Inferior parietal cortex (tissue), 1 donor: ENCODE data around the gene NDUFS6.
"Not testable (repeated sequence)": the region's sequence is repeated elsewhere in the genome, so short reads cannot be mapped to it uniquely, and the experiment has no call there.

Experiments used
- DNase-seq: peaks from one replicate; pipeline ENCODE4 v3.0.0-alpha.2; 2016; ENCODE audit errors: extremely low spot score

Gene NDUFS6

DNA sequence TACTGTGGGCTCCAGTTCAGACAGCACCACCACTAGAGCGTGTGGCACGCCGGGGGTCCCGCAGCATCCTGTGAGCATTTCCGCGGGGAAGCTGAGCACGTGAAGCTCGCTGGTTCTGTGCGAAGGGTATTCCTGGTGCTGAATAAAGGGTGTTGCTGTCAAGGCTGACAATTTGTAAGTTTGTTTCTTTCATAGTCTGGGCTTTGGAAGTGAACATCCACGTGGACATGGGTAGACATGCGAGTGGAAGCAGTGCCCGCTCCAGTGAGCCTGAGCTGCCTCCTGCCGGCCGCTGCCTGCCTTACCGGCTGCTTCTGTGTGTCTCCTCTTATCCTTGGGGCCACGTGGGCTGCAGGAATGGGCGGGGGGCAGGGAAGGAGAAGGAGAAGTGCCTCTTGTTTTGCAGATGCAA is 14.7 kb downstream of the NDUFS6 start:
- no peak for DNase-seq

DNA sequence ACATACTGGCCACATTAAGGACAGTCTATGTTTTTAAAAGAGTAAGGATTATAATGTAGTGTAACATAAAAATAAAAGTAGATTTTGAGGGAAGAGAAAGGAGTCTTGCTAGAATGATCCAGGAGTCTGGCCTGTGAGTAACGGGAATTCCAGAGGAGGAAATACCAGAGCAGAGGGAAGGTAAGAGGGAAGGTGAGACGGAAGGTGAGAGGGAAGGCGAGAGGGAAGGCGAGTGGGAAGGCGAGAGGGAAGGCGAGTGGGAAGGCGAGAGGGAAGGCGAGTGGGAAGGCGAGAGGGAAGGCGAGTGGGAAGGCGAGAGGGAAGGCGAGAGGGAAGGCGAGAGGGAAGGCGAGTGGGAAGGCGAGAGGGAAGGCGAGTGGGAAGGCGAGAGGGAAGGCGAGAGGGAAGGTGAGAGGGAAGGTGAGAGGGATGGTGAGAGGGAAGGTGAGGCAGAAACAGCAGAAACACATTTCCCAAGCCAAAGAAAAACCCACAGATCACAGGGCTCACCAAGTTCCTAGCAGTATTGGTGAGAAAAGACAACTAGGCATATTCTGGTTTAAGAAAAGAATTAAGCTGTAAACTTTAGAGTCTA is 15.4 kb downstream of the NDUFS6 start:
- not testable (repeated sequence) for DNase-seq

DNA sequence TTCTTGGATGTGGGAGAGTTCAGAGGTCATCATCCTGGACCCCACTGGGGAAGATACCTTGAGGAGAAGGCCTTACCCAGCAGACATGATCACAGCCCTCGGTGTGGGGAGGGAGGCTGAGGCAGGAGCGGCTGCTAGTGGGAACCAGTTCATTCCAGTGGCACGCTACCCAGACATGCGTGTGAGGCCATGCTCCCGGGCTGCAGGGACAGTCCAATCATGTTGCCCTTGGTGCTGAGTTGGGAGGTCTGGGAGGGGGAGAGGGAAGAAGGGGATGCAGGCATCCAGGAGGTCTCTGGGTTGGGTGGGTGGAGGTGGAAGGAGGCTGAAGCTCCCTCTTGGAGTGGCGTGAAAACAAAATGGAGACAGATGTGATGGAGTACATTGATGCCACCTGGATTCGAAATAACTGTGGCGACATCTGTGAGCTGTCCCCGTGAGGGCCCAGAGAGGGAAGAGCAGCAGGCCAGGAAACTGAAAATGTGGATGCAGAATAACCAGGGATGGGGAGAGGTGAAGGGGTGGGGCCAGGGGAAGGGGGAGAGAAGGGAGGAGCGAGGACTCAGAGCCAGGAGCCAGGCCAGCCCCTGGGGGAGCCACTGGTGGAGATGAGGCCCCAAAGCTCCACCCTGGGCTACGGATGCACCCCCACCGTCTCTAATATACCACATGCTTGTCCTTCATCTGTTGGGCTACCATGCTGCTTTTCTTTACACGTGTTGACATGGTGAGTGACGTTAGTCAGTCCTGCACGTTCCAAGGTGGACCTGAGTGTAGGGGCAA is 16.2 kb downstream of the NDUFS6 start:
- no peak for DNase-seq

DNA sequence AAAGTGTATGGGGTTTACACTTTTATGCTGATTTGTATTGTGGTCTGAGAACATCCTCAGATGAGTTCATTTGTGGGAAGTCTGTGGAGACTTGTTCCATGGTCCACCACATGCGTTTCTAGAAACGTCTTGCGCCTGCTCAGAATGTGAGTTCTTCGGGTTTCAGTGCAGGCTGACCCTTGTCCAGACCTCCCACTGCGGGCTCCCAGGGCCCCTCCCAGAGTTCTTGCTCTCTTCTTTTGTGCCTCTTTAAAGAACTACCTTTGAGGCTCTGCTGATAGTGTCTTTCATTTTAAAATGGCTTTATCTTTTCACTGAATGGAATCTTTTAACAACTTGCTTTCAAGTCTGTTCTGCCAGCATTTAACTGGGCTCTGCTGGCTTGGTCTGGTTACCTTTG is 17.6 kb downstream of the NDUFS6 start:
- DNase-seq, result no peak

DNA sequence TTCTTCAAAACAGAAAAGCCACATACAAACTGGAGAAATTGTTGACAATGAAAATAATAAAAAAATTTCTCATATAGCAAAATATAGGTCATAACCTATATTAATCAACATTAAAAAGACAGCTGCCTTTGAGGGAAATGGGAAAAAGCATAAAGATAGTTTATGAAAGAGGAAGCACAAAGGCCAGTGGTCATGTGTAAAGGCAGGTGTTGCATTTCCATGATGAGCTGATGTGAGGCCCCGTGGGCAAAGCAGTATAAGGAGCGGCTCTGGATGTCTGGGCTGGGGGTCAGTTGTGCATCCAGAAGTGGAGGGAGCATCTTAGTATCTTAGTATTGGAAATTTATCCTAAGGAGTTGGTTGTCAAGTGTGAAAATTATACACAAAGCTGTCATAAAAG is 18.3 kb downstream of the NDUFS6 start:
- no peak for DNase-seq

DNA sequence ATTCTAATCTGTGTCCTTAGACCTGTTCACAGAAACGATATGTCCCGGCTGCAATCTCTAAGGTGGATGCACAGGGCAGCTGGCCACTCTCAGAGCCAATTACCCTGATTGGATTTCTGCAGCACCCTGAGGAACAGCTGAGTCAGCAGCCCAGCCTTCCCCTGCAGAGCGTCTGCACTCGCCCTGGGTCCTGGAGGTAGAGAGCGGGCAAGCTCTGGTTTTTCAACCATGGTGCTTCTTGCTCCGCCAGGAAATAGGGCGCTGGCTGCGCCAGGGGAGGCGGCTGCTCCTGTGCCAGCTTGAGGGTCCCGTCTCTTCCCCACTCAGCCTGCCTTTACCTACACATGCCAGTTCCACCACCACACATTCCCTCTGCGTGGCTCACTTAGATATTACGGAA is 19.2 kb downstream of the NDUFS6 start:
- no peak for DNase-seq

DNA sequence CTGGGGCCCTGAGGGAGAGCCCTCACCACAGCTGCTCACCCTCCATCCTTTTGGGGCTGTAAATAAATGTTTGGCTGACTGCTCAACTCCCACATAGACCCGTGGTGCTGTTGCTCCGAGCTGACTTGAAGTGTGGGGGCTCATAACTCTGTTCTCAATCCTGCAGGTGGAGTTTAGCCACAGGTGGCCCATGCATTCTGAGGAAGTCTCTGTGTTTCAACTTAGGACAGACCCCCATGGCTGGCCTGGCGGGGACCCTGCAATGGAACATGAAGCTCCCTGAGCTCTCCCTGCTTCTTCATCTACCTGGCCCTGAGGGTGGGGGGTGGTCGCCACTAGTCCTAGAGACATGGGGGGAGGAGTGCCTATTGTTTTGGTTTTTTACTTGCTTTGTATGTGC is 19.7 kb downstream of the NDUFS6 start:
- DNase-seq, result no peak

DNA sequence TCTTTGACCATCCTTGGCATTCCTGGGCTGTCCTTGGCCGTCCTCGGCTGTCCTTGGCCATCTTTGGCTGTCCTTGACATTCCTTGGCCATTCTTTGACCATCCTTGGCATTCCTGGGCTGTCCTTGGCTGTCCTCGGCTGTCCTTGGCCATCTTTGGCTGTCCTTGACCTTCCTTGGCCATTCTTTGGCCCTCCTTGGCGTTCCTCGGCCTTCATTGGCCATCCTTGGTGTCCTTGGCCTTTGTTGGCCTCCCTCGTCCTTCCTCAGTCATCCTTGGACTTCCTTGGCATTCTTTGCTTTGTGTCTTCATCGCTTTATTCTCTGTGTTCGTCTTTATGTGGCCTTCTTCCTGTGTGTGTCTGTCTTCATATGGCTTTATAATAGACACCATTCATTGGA is 20.7 kb downstream of the NDUFS6 start:
- DNase-seq, result no peak

DNA sequence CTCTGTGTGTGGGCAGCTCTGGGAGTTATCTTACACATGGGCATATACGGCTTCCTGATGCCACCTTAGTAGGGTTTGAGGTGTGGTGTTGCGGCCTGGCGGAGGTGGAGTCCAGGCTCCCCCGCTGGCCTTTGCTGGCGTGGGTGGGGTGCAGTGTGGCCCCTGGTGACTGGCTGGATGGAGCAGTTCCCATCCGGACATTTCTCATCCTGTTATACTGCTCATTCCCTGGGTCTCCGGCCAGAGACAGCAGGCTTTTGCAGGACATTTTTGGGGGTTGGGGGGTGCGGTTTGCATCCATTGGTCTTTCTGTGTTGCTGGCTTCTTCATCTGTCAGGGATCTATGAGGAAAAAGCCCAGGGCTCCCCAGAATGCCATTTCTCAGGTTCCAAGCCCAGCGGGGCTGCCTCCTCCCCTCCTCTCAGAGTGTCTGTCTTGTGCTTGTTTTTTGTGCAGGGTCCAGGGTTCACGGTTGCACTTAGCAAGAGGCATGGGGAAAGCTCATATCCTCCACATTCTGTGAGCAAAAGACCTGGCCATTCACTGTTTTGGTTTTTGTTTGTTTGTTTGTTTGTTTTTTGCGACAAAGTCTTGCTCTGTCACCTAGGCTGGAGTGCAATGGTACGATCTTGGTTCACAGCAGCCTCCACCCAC is 22.3 kb downstream of the NDUFS6 start:
- DNase-seq, result no peak

DNA sequence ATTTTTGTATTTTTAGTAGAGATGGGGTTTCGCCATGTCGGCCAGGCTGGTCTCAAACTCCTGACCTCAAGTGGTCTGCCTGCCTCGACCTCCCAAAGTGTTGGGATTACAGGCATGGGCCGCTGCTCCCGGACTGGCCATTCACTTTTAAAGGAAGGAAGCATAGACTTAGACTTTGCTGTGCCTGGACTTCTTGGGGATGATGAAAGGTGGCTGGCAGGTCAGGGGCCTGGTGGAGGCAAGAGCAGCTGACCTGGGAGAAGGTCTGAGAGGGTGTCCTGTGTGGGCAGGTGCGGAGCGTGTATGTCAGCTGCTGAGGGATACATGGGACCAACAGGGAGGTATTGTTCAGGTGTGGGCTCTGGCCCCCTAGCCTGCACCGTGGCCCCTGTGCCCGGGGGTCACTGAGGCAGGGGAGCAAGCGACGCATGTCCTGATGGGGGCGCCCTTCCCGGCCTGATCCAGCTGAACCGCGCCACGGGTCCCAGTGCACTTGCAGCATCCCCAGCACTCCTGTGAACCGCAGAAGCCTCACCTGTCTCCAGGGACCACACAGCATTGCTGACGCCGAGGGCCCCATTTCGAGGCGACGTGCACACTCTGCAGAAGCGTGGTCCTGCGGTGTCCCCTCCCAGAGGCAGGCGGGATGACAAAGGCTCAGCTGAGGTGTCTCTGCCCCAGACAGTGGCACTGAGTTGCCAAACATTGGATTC is 23.1 kb downstream of the NDUFS6 start:
- DNase-seq, result no peak

DNA sequence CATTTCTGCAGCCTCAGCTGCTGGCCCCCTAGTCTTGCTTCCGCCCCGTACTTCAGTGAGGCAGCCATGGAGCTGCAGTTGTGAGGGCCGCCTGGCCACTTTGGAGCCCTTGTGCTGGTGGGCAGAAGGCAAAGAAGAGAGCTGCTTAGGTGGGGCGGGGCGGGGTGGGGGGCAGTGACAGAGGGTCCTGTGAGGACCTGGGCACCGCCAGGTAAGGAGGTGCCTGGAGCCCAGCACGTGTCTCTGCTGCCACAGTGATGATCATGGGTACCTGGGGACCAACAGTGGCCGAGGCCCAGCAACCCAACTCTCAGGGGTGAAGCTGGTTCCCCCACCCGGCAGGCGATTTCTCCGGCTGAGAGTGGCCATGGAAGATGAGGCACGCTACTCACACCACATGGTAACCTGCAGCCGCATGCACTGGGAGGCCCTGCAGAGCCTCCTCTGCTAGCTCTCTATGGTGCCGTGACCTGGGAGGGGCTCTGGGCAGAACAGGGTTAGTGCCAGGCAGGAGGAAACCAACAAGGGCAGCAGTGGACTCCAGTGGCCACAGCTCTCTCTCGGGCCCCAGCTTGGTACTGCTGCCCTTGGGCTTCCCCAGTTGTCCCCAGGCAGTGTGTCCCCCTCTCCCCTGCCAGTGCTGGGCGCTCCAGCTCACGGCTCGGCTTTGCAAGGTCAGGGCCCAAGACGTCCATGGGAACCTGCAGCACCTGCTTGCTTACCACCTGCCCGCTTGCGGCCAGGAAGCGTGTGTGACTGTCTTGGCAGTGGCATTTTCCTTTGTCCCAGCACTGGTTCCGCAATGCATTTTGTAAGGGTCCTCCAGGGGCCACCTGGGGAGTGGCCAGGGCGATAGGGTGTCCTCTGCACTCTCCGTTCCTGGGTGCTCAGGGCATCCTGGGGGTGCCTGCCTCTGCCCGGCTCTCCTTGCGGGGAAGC is 24.0 kb downstream of the NDUFS6 start:
- no peak for DNase-seq

DNA sequence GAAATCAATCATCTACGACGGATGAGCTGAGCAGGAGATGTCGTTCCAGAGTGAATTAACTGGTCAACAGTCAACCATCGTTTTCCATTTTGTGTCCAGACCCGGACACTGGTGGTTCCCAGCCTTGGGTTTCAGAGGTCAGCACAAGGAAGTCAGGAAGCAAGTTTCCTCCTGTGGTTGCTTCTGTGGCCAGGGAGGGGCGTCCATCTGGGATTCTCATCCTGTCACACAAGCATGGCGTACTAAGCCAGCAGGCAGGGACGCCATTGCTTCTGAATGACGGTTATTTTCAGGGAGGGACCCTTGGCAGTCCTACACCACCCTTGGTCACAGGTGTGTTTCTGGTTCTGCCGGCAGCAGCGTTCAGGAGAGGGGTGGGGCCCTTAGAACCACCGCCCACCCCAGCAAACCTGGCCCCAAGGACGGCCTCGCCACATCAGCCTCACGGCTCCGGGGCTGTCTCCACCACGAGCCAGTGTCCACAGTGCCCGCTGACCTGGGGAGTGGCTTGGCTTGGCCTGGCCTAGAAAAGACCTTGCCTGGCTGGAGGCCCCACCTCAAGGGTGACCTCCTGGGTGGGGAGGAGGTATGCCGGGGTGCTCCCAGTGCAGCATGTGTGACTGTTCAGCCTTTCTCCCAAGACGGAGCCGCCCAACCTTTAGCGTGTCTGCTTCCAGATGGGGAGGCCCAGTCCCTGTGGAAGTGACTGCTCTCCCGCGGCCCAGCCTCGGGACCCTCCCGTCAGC is 25.2 kb downstream of the NDUFS6 start:
- DNase-seq, result no peak

DNA sequence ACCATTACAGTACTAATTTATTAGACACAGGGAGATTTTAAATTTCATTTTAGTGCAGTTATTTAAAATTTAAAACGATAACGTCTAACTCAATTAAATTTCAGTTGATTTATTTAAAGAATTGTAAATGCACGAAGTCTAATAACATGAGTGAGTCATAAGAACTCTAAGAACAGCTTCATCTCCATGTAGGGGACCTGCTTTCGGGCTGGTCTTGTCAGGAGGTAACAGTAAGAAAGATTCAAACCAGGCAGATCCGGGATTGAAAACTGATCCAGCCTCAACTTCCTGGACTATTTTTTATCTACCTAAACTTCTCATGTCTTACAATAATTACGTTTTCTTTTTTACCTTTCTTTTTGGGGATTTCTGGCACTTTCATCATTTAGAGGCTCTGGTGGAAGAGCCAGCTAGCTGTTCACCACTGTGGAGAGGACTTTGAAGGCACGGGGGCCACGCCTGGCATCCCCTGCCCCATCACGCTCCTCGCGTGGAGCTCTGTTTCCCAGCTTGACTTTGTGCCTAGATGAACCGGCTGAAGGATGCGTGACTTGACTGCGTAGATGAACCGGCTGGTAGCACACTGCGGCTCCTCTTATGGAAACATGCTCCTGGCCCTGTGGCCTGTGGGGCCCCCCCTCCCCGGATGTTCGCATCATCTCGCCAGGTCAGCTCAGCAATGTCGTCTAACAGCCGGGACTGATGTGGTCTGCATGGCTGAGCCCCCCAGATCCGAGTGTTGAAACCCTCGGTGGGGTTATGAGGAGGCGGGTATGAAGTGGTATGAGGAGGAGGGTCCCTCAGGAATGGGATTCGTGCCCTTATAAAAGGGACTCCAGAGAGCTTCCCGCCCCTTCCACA is 26.0 kb downstream of the NDUFS6 start:
- DNase-seq, result no peak

DNA sequence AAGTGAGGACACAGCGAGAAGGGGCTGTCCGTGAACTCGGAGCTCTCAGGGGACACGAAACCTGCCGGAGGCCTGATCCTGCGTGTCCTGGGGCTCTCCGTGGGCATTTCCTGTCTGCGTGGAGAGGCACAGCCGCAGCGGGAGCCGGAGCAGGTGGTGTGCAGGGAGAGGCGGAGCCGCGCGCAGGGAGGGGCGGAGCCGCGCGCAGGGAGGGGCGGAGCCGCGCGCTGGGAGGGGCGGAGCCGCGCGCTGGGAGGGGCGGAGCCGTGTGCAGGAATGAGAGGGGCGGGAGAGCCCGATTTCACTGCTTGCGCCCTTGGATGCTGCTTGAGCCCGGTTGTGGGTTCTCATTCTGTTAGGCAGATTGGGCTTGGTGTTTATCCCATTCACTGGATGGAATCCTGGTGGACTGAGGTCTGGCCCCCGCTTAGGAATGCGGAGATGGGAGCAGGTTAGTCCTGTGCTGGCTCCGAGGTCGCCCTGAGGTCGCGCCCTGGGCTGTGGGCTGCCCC is 26.7 kb downstream of the NDUFS6 start:
- DNase-seq, result no peak

DNA sequence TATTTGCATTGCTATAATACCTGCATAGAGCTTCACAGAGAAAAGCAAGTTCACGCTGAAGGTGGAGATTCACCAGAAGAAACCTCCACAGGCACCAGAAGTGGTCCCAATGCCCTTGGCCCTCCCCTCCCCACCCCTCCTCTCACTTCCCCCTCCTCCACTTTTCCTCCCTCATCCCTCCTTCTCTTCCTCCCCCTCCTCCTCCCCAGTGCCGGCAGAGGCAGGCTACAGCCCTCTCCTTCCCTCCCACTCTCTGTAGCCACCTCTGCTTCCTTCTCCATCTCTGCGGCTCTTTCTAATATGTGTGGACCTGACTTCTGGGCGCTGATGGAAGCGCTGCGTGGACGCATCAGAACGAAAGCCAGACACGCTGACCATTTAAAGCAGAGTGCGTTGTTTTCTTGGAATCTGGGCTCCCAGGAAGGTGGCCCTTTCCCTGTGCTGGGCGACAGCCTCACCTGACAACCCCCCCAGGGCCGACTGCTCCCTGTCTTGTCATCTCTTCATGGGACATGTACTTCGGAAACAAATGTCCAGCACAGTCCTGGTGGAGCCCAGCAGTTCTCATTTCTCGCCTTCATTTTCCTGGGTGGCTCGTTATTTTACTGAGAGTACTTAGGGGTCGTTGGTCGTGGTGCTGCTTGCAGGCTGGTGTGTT is 29.5 kb downstream of the NDUFS6 start:
- DNase-seq, result no peak

DNA sequence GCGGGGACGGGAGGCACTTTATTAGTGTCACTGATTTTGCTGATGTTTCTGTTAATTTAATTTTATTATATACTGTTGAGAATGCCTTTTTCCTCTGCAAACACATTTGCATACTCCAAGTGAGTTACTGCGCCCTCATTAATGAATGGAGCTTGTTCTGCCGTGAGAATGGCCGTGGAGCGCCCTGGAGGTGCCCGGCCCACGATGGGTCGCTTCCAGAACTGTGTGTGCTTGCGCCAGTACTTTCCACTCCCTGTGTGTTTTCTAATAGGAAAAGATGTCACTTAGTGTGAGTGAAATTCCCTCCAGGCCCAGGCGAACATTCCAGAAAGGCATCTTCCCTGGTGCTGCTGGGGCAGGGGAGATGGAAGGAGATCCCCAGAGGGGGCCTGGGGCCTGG is 30.1 kb downstream of the NDUFS6 start:
- no peak for DNase-seq

DNA sequence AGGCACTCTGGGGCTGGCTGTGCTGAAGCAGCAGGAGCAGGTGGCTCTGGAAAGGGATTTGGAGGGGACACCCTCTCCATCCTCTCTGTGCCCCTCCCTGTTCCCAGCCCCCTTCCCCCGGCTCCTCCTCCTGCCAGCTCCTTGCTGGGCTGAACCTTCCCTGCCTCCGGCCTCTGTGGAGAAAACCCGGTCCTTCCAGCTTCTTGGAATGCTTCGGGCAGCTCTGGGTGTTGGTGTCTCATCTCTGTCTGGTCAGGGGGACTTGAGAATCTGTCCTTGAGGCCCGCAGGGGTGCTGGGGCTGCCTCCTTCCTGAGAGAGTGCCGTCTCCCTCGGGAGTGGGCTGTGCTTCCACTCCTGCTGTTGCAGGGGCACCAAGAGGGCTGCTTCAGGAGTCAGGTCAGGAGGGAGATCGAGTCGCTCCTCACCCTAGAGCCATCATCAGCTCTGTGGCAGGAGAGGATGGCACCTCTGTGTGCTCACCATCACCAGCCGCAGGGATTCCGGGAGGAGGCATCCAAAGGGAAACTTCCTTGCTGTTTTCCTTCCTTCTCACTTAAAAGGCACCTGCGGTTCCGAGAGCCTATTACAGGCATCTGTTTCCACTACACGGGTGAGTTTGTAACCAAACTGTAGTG is 30.6 kb downstream of the NDUFS6 start:
- no peak for DNase-seq

DNA sequence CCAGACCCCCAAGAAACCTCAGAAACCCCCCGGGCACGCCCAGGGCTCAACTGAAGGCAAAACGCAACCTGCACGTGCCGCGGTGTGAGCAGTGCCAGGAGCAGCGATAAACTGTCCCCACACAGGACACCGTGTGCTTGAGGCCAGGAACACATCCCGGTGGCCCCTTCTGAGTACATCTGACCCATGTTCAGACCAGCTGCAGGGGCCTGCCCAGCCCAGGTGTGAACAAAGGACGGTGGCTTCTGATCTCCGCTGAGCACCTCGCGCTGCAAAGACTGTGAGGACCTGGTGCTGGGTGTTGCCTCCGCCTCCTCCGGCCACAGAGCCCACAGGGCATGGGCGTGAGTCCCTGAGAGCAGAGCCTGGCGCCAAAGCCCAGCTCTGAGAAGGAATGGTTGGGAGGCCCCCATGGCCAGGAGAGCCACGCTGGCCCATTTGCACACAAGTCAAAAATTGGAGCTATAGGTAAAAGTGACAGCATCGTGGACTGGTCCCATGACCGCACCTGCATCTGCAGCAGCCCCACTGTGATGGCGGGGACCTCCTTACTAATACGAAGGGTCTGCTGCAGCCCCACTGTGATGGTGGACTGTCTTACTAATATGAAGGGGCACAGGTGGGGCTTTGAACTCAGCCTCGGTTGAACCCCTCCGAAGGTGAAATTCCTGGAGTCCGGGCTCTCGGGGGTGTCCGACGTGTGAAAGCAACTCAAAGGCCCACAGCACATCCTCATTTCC is 31.5 kb downstream of the NDUFS6 start:
- no peak for DNase-seq
